ENCODE results near the gene RAB40AL. TPM values are rescaled to one million over a fixed set of nuclear protein-coding genes. Genes with fewer than 3 reads are reported as not detected.

RAB40AL gene
- total and polyA plus RNA-seq, 2 donors: 0.09 TPM

- no peak for DNase-seq (ENCODE audit: low read depth in 6 of 9, low spot score in 9 of 9)
- H3K27ac ChIP-seq (ENCODE audit: low read depth in 1 of 2, low read length in 1 of 2): no peak overlapping the region
- H3K27me3 ChIP-seq (ENCODE audit: control insufficient read depth in 2 of 2, insufficient read depth in 1 of 2, low read length in 1 of 2): no peaks in the 10 kb centered on the region
- no peak overlapping the region for H3K4me3 ChIP-seq (ENCODE audit: low read length in 2 of 2)
- H3K9me3 ChIP-seq (ENCODE audit: control insufficient read depth in 2 of 2, insufficient read depth in 1 of 2, low read length in 1 of 2): peaks cover 0 to 8% of the 10 kb centered on the region in 2 donors
- no peaks in the 10 kb centered on the region for H3K36me3 ChIP-seq (ENCODE audit: control insufficient read depth in 2 of 2, insufficient read depth in 2 of 2, low read length in 1 of 2)
- WGBS: 68% methylated on average over 4 of the region's 4 CpGs
- H3K4me1 ChIP-seq (ENCODE audit: control insufficient read depth in 2 of 2, insufficient read depth in 2 of 2, low read length in 2 of 2): no peaks in the 10 kb centered on the region
Observed at GRCh38 chrX:102976793-102977495, 39.9 kb downstream of the RAB40AL start.

GRCh38 chrX:102978594-102978993, 41.5 kb downstream of the RAB40AL start:
- no peak for DNase-seq (ENCODE audit: low read depth in 6 of 9, low spot score in 9 of 9)
- WGBS: 94% methylated on average over 9 of the region's 9 CpGs
- Histone ChIP-seq H3K27ac (ENCODE audit: low read depth in 1 of 2, low read length in 1 of 2) (no peak overlapping the region), H3K27me3 (ENCODE audit: control insufficient read depth in 2 of 2, insufficient read depth in 1 of 2, low read length in 1 of 2) (no peaks in the 10 kb centered on the region), H3K9me3 (ENCODE audit: control insufficient read depth in 2 of 2, insufficient read depth in 1 of 2, low read length in 1 of 2) (no peaks in the 10 kb centered on the region), H3K4me1 (ENCODE audit: control insufficient read depth in 2 of 2, insufficient read depth in 2 of 2, low read length in 2 of 2) (no peaks in the 10 kb centered on the region), H3K4me3 (ENCODE audit: low read length in 2 of 2) (no peak overlapping the region), H3K36me3 (ENCODE audit: control insufficient read depth in 2 of 2, insufficient read depth in 2 of 2, low read length in 1 of 2) (no peaks in the 10 kb centered on the region)

GRCh38 chrX:102979536-102979935, 42.5 kb downstream of the RAB40AL start:
- no peaks in the 10 kb centered on the region for H3K36me3 ChIP-seq (ENCODE audit: control insufficient read depth in 2 of 2, insufficient read depth in 2 of 2, low read length in 1 of 2)
- 98% methylated on average over 2 of the region's 2 CpGs for WGBS
- H3K27ac ChIP-seq (ENCODE audit: low read depth in 1 of 2, low read length in 1 of 2): no peak overlapping the region
- no peaks in the 10 kb centered on the region for H3K9me3 ChIP-seq (ENCODE audit: control insufficient read depth in 2 of 2, insufficient read depth in 1 of 2, low read length in 1 of 2)
- no peaks in the 10 kb centered on the region for H3K27me3 ChIP-seq (ENCODE audit: control insufficient read depth in 2 of 2, insufficient read depth in 1 of 2, low read length in 1 of 2)
- H3K4me3 ChIP-seq (ENCODE audit: low read length in 2 of 2): no peak overlapping the region
- no peaks in the 10 kb centered on the region for H3K4me1 ChIP-seq (ENCODE audit: control insufficient read depth in 2 of 2, insufficient read depth in 2 of 2, low read length in 2 of 2)
- DNase-seq (ENCODE audit: low read depth in 6 of 9, low spot score in 9 of 9): no peak

- no peak for DNase-seq (ENCODE audit: low read depth in 6 of 9, low spot score in 9 of 9)
- 92% methylated on average over 2 of the region's 2 CpGs for WGBS
- no peaks in the 10 kb centered on the region for H3K4me1 ChIP-seq (ENCODE audit: control insufficient read depth in 2 of 2, insufficient read depth in 2 of 2, low read length in 2 of 2)
- no peak overlapping the region for H3K4me3 ChIP-seq (ENCODE audit: low read length in 2 of 2)
- no peaks in the 10 kb centered on the region for H3K27me3 ChIP-seq (ENCODE audit: control insufficient read depth in 2 of 2, insufficient read depth in 1 of 2, low read length in 1 of 2)
- no peak overlapping the region for H3K27ac ChIP-seq (ENCODE audit: low read depth in 1 of 2, low read length in 1 of 2)
- no peaks in the 10 kb centered on the region for H3K9me3 ChIP-seq (ENCODE audit: control insufficient read depth in 2 of 2, insufficient read depth in 1 of 2, low read length in 1 of 2)
- no peaks in the 10 kb centered on the region for H3K36me3 ChIP-seq (ENCODE audit: control insufficient read depth in 2 of 2, insufficient read depth in 2 of 2, low read length in 1 of 2)
Observed at GRCh38 chrX:102983205-102983604, 46.1 kb downstream of the RAB40AL start.

- no peaks in the 10 kb centered on the region for H3K4me1 ChIP-seq (ENCODE audit: control insufficient read depth in 2 of 2, insufficient read depth in 2 of 2, low read length in 2 of 2)
- H3K27me3 ChIP-seq (ENCODE audit: control insufficient read depth in 2 of 2, insufficient read depth in 1 of 2, low read length in 1 of 2): no peaks in the 10 kb centered on the region
- WGBS: 44% methylated on average over 3 of the region's 3 CpGs
- no peaks in the 10 kb centered on the region for H3K9me3 ChIP-seq (ENCODE audit: control insufficient read depth in 2 of 2, insufficient read depth in 1 of 2, low read length in 1 of 2)
- H3K27ac ChIP-seq (ENCODE audit: low read depth in 1 of 2, low read length in 1 of 2): no peak overlapping the region
- no peak overlapping the region for H3K4me3 ChIP-seq (ENCODE audit: low read length in 2 of 2)
- no peaks in the 10 kb centered on the region for H3K36me3 ChIP-seq (ENCODE audit: control insufficient read depth in 2 of 2, insufficient read depth in 2 of 2, low read length in 1 of 2)
- DNase-seq (ENCODE audit: low read depth in 6 of 9, low spot score in 9 of 9): no peak
Observed at GRCh38 chrX:102985192-102985591, 48.1 kb downstream of the RAB40AL start.

Other genes with a start within 250 kb of the RAB40AL start
- gene GPRASP2, start 224.8 kb upstream of the RAB40AL start, total RNA-seq: 9.6 TPM
- 7.3 TPM for gene GPRASP2, start 224.8 kb upstream of the RAB40AL start, polyA plus RNA-seq
- gene GPRASP3, start 216.5 kb upstream of the RAB40AL start, total RNA-seq: 3.1 TPM
- gene GPRASP3, start 216.5 kb upstream of the RAB40AL start, polyA plus RNA-seq: 2.0 TPM
- 2.3 TPM for gene BEX1, start 126.9 kb downstream of the RAB40AL start, total RNA-seq
- gene BEX1, start 126.9 kb downstream of the RAB40AL start, polyA plus RNA-seq: 3.1 TPM
- 0.05 TPM for gene NXF3, start 155.9 kb downstream of the RAB40AL start, total RNA-seq
- 0.68 TPM for gene NXF3, start 155.9 kb downstream of the RAB40AL start, polyA plus RNA-seq